ENCODE data around the gene TXNRD2. TPM values are rescaled to one million over a fixed set of nuclear protein-coding genes. Genes with fewer than 3 reads are reported as not detected.

The TXNRD2 gene
- total RNA-seq, 1 experiment from 2014 or later = 23.0 TPM

DNA sequence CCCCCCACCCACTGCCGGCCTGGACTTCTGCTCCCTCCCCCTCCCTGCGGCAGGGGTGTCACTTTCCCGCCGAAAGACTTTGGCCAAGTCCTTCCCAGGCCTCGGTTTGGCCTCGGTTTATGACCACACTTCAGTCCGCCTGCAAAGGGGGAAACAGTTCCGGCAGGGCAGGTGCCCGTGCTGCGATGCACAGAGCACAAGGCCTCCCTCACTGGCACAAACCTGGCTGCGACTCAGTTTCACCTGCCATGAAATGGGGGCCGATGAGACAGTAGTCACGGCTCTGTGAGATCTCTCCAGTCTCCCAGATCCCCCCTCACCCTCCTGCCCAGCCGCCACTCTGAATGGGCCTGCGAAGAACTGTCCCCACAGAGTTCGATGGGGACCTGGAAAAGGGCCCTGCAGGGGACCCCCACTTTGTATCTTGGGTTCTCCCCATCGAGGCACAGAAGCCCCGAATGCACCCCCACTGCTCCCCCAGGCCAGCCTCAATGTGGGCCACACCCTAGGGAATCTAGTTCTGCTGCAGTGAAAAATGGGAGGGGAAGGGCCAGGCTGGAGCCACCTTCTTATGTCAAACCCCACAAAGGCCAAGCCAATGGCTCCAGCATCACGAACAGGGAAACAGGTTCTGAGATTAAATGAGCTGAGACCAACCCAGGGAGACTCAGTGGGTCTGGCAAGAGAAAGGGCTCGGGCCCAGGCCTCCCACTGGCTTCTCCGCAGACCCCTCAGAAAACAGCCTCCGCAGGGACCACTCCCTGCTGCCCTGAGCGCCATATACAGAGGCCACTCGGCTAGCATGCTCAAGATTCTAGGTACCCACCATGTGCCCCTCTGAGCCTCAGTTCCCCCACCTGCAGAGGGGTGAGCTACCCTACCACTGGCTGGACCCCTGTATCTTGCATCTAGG, 46.0 kb upstream of the TXNRD2 start:
- H3K27me3 ChIP-seq (ENCODE audit: low read length) = no peaks in the 10 kb centered on the region
- intact Hi-C loops (cut with micrococcal nuclease) = no loop called here
- H4K20me1 ChIP-seq (ENCODE audit: low read length) = no peaks in the 10 kb centered on the region
- H3K4me3 ChIP-seq (ENCODE audit: low read length) = no peak overlapping the region
- no peaks in the 10 kb centered on the region for H3F3A ChIP-seq (ENCODE audit: low read length, unreplicated experiment)
- no peak for ATAC-seq
- H3K4me1 ChIP-seq (ENCODE audit: insufficient read depth, low read length) = peaks cover 18% of the 10 kb centered on the region
- no peak overlapping the region for H2AFZ ChIP-seq (ENCODE audit: low read length)
- CTCF ChIA-PET = no interaction called here
- H3K9ac ChIP-seq (ENCODE audit: low read length) = no peak overlapping the region
- no TSS peak for BruUV-seq (replicated peaks)
- no peak for DNase-seq
- no peaks in the 10 kb centered on the region for H3K36me3 ChIP-seq (ENCODE audit: low read depth, low read length)
- H3K9me2 ChIP-seq (replicated peaks; ENCODE audit: low read length) = no peaks in the 10 kb centered on the region
- H3K27ac ChIP-seq (ENCODE audit: low read length) = no peak overlapping the region
- TF ChIP-seq, protein P1, sequence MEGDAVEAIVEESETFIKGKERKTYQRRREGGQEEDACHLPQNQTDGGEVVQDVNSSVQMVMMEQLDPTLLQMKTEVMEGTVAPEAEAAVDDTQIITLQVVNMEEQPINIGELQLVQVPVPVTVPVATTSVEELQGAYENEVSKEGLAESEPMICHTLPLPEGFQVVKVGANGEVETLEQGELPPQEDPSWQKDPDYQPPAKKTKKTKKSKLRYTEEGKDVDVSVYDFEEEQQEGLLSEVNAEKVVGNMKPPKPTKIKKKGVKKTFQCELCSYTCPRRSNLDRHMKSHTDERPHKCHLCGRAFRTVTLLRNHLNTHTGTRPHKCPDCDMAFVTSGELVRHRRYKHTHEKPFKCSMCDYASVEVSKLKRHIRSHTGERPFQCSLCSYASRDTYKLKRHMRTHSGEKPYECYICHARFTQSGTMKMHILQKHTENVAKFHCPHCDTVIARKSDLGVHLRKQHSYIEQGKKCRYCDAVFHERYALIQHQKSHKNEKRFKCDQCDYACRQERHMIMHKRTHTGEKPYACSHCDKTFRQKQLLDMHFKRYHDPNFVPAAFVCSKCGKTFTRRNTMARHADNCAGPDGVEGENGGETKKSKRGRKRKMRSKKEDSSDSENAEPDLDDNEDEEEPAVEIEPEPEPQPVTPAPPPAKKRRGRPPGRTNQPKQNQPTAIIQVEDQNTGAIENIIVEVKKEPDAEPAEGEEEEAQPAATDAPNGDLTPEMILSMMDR (conservative IDR thresholded peaks at IDR 0.05; ENCODE audit: low read depth, low read length) = no peak
- TF ChIP-seq EZH2phosphoT487 (IDR thresholded peaks at IDR 0.05; ENCODE audit: borderline replicate concordance, low read length) (no peak), EZH2 (IDR thresholded peaks at IDR 0.05; ENCODE audit: low read length, unreplicated experiment) (no peak)
- no peaks in the 10 kb centered on the region for H3K79me2 ChIP-seq (ENCODE audit: low read length)
- no peak overlapping the region for H3K4me2 ChIP-seq (ENCODE audit: low read length)
- H3K9me3 ChIP-seq (ENCODE audit: low read length) = no peaks in the 10 kb centered on the region
- POLR2A ChIA-PET (ENCODE audit: unreplicated experiment) = interaction anchor here (0.6 kb wide), 1 partner anchor 52 kb away, joined by 10 read pairs; no protein-coding TSS in a partner anchor

DNA sequence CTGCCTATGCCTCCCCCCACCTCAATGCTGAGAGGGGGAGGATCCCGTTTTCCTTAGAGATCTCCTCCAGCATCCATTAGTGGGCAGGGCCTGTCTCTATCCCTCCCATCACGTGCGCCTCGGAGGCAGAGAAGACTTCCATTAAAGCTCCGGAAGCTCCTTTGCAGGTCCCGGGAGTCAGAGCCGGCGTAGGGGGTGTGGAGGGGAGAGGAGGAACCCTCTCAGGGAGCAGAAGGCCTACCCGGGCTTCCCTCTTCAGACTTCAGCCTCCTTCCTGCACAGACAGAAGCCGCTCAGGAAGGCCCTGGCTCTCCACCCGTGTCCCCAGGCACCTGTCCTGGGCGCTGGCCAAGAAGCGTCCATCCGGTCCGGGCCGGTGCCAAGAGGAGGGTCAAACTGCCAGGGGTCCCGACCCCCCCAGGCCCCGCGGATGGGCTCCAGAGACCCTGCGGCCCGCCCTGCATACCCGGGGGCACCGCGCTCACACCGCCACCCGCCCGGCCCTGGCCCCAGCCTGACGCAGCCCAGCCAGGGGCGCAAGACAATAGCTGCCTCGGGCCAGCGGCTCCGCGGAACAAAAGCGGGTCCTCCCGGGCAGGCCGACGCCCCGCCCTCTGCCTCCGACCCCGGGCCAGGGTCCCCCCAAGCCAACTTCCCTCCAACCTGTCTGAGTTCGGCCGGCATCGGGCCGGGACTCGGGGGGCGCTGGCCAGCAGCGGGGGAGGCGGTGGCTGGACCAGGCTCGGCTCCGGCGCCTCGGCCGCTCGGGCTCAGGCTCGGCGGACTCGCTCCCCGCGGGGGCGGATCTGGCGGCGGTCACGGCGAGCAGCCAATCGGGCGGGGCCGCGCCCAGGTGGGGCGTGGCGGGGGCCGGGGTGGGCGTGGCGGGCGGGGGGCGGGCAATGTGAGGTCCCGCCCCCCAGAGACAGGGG, 45.1 kb upstream of the TXNRD2 start:
- Histone ChIP-seq H2AFZ (ENCODE audit: low read length) (peak overlapping the region; percentile 74), H3K9me2 (replicated peaks; ENCODE audit: low read length) (no peaks in the 10 kb centered on the region), H4K20me1 (ENCODE audit: low read length) (no peaks in the 10 kb centered on the region), H3K9me3 (ENCODE audit: low read length) (no peaks in the 10 kb centered on the region), H3K79me2 (ENCODE audit: low read length) (no peaks in the 10 kb centered on the region), H3K27me3 (ENCODE audit: low read length) (no peaks in the 10 kb centered on the region), H3K4me2 (ENCODE audit: low read length) (peak overlapping the region; percentile 82), H3K4me3 (ENCODE audit: low read length) (peak overlapping the region; percentile 78), H3F3A (ENCODE audit: low read length, unreplicated experiment) (no peaks in the 10 kb centered on the region), H3K9ac (ENCODE audit: low read length) (peak overlapping the region; percentile 44; the same call in 1 of the 2 replicates), H3K36me3 (ENCODE audit: low read depth, low read length) (no peaks in the 10 kb centered on the region), H3K27ac (ENCODE audit: low read length) (no peak overlapping the region), H3K4me1 (ENCODE audit: insufficient read depth, low read length) (peaks cover 18% of the 10 kb centered on the region)
- ChIA-PET POLR2A (ENCODE audit: unreplicated experiment) (interaction anchor here (0.6 kb wide), 1 partner anchor 53 kb away, joined by 10 read pairs; no protein-coding TSS in a partner anchor), CTCF (interaction anchor here (1.2 kb wide), 1 partner anchor 33 kb away, joined by 4 read pairs; no protein-coding TSS in a partner anchor)
- BruUV-seq (replicated peaks) = TSS peak; percentile 45
- peak; percentile 66 for DNase-seq
- no peak for TF ChIP-seq EZH2 (IDR thresholded peaks at IDR 0.05; ENCODE audit: low read length, unreplicated experiment)
- no peak for TF ChIP-seq EZH2phosphoT487 (IDR thresholded peaks at IDR 0.05; ENCODE audit: borderline replicate concordance, low read length)
- TF ChIP-seq, protein P1 (conservative IDR thresholded peaks at IDR 0.05; ENCODE audit: low read depth, low read length) = no peak
- intact Hi-C loops (cut with micrococcal nuclease) = loop anchor here (1.0 kb wide), 1 partner anchor 42 kb away; no protein-coding TSS in a partner anchor
- peak; percentile 78 for ATAC-seq

Data from PC-3 (cell line).